ENCODE results near the gene PHKB. TPM values are rescaled to one million over a fixed set of nuclear protein-coding genes. Genes with fewer than 3 reads are reported as not detected.

PHKB gene
- polyA plus RNA-seq, 3 donors, result 49.8 to 53.1 (median 50.8) TPM

DNA sequence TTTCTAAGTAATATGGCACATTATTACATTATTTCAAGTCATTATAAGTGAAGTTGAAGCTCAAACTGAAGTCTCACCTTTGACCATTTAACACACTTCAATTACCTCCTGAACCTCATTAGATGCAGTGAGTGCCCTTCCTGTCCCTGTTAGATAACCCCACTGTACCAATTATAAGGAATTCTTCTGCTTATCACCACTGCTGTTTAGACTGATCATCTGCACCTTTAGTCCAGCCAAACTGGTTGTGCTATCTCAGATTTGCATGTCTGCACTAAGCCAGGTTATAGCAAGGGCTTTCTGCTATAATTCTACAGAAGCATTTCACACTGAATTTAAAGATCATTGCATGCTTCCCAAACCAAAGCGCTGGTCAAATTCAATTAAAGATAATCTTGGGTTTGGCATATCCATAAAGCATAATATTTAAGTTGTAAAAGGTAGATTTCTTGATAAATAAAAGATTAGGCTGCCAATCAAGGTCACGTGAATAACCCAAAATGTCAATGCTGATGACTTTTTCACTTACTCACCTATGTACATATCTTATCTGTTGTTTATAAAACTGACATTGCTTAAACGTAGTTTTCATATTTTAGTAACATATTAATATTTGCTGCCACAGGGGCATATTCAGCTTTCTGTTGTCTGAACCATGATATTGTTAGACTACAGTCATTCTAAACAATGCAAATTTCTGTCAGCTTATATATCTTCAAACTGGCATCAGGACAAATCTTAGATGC, 12.1 kb upstream of the PHKB start:
- TF ChIP-seq, protein P1, sequence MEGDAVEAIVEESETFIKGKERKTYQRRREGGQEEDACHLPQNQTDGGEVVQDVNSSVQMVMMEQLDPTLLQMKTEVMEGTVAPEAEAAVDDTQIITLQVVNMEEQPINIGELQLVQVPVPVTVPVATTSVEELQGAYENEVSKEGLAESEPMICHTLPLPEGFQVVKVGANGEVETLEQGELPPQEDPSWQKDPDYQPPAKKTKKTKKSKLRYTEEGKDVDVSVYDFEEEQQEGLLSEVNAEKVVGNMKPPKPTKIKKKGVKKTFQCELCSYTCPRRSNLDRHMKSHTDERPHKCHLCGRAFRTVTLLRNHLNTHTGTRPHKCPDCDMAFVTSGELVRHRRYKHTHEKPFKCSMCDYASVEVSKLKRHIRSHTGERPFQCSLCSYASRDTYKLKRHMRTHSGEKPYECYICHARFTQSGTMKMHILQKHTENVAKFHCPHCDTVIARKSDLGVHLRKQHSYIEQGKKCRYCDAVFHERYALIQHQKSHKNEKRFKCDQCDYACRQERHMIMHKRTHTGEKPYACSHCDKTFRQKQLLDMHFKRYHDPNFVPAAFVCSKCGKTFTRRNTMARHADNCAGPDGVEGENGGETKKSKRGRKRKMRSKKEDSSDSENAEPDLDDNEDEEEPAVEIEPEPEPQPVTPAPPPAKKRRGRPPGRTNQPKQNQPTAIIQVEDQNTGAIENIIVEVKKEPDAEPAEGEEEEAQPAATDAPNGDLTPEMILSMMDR (IDR thresholded peaks at IDR 0.05), result no peak
- Histone ChIP-seq H3K79me2 (ENCODE audit: insufficient read depth, low read length) (no peaks in the 10 kb centered on the region), H3K4me2 (replicated peaks; ENCODE audit: extremely low read depth, low read length, poor library complexity, severe bottlenecking) (no peak overlapping the region), H3K4me1 (ENCODE audit: control insufficient read depth in 1 of 2, insufficient read depth in 2 of 2, low read length in 2 of 2) (no peaks in the 10 kb centered on the region), H3K27me3 (ENCODE audit: control insufficient read depth in 2 of 2, insufficient read depth in 2 of 2, low read length in 2 of 2) (no peaks in the 10 kb centered on the region), H4K20me1 (ENCODE audit: insufficient read depth, low read length) (no peaks in the 10 kb centered on the region), H2AFZ (ENCODE audit: insufficient read depth, low read depth, low read length, poor library complexity, severe bottlenecking) (no peak overlapping the region), H3K9ac (ENCODE audit: insufficient read depth, low read length, poor library complexity, severe bottlenecking) (no peak overlapping the region), H3K4me3 (replicated peaks in 1 of 3; ENCODE audit: low read depth in 2 of 3, low read length in 3 of 3) (no peak overlapping the region), H3K36me3 (replicated peaks in 1 of 2; ENCODE audit: control insufficient read depth in 1 of 2, insufficient read depth in 2 of 2, low read length in 2 of 2) (peaks cover 63 to 91% of the 10 kb centered on the region in 2 donors), H3K27ac (ENCODE audit: low read depth in 1 of 2, low read length in 2 of 2) (peak overlapping the region in 1 of 2 donors; percentile 50), H3K9me3 (replicated peaks in 1 of 2; ENCODE audit: control insufficient read depth in 1 of 2, insufficient read depth in 1 of 2, low read length in 2 of 2) (no peaks in the 10 kb centered on the region)
- no peak for DNase-seq
- WGBS (ENCODE audit: insufficient coverage), result no CpG with 5 or more reads among the region's 3 CpGs
- Mint-ChIP-seq H3K9me3 (no peaks in the 10 kb centered on the region), H3K36me3 (peaks cover 67 to 72% of the 10 kb centered on the region in 2 donors), H3K27me3 (ENCODE audit: low read depth in 3 of 3) (no peaks in the 10 kb centered on the region), H3K27ac (no peak overlapping the region), H3K4me1 (peaks cover 4% of the 10 kb centered on the region), H3K4me3 (no peak overlapping the region)
- intact Hi-C loops (cut with micrococcal nuclease), result no loop called here

DNA sequence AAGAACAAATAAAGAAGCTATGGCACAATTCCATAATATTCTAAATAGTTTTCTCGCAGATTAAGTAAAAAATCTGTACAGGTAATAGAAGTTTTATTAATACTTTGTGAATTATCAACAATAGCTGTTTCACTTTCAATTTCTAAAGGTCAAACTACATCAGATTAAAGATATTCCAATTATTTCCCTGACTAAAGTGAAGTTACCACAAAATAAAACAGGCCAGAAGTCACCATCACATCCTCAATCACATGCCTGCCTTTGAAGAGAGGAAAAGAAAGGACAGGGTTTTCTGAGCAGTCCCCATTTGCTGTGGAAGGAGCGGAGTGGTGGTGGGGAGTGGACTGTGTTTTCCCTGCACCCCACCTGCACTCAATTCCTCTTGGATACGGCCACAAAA, 11.3 kb upstream of the PHKB start:
- Histone ChIP-seq H4K20me1 (ENCODE audit: insufficient read depth, low read length) (no peaks in the 10 kb centered on the region), H3K36me3 (replicated peaks in 1 of 2; ENCODE audit: control insufficient read depth in 1 of 2, insufficient read depth in 2 of 2, low read length in 2 of 2) (peaks cover 69 to 94% of the 10 kb centered on the region in 2 donors), H3K27ac (ENCODE audit: low read depth in 1 of 2, low read length in 2 of 2) (peak overlapping the region in 1 of 2 donors; percentile 50), H3K4me2 (replicated peaks; ENCODE audit: extremely low read depth, low read length, poor library complexity, severe bottlenecking) (no peak overlapping the region), H3K27me3 (ENCODE audit: control insufficient read depth in 2 of 2, insufficient read depth in 2 of 2, low read length in 2 of 2) (no peaks in the 10 kb centered on the region), H3K9me3 (replicated peaks in 1 of 2; ENCODE audit: control insufficient read depth in 1 of 2, insufficient read depth in 1 of 2, low read length in 2 of 2) (no peaks in the 10 kb centered on the region), H3K79me2 (ENCODE audit: insufficient read depth, low read length) (no peaks in the 10 kb centered on the region), H2AFZ (ENCODE audit: insufficient read depth, low read depth, low read length, poor library complexity, severe bottlenecking) (no peak overlapping the region), H3K4me1 (ENCODE audit: control insufficient read depth in 1 of 2, insufficient read depth in 2 of 2, low read length in 2 of 2) (no peaks in the 10 kb centered on the region), H3K9ac (ENCODE audit: insufficient read depth, low read length, poor library complexity, severe bottlenecking) (no peak overlapping the region), H3K4me3 (replicated peaks in 1 of 3; ENCODE audit: low read depth in 2 of 3, low read length in 3 of 3) (no peak overlapping the region)
- Mint-ChIP-seq H3K36me3 (peaks cover 68 to 73% of the 10 kb centered on the region in 2 donors), H3K27ac (peak overlapping the region in 3 of 7 donors; percentile 1 to 80 (median 73)), H3K4me1 (peaks cover 4% of the 10 kb centered on the region), H3K9me3 (no peaks in the 10 kb centered on the region), H3K27me3 (ENCODE audit: low read depth in 3 of 3) (no peaks in the 10 kb centered on the region), H3K4me3 (no peak overlapping the region)
- no peak for DNase-seq
- intact Hi-C loops (cut with micrococcal nuclease), result no loop called here
- TF ChIP-seq, protein P1 (IDR thresholded peaks at IDR 0.05), result no peak
- 80% methylated on average over 1 of the region's 3 CpGs for WGBS (ENCODE audit: insufficient coverage)

Measured in CD14-positive monocyte (primary cell).